ENCODE data around the gene SETBP1.

DNA sequence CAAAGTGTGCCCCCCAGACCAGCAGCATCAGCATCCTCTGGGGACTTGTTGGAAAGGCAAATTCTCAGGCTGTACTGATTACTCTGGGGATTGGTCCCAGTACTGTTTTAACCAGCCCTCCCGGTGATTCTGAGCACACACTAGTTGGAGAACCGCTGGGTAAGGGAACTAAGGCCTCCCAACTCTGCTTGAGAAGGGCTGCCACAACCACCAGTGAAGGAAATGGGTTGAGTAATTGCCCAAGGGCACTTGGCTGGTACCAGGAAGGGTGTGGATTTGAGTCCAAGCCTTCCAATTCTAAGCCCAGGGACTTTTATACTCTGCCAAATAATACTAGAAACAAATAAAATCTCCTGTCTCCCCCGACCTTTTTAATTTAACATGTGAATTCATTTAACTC lies 219.9 kb downstream of the SETBP1 start:
- TF ChIP-seq SCRT2 (tag by site-specific recombination; IDR thresholded peaks at IDR 0.05) (no peak), ZNF19 (tag by site-specific recombination; IDR thresholded peaks at IDR 0.05; ENCODE audit: low read depth) (no peak), ZNF350 (tag by site-specific recombination; IDR thresholded peaks at IDR 0.05) (no peak), ZSCAN30 (tag by site-specific recombination; IDR thresholded peaks at IDR 0.05) (no peak), SALL2 (tag by site-specific recombination; IDR thresholded peaks at IDR 0.05; ENCODE audit: borderline replicate concordance) (no peak), ZFP3 (tag by site-specific recombination; IDR thresholded peaks at IDR 0.05; ENCODE audit: low read depth) (no peak), ZNF785 (tag by site-specific recombination; IDR thresholded peaks at IDR 0.05) (no peak)
- TF ChIP-seq, protein P1, sequence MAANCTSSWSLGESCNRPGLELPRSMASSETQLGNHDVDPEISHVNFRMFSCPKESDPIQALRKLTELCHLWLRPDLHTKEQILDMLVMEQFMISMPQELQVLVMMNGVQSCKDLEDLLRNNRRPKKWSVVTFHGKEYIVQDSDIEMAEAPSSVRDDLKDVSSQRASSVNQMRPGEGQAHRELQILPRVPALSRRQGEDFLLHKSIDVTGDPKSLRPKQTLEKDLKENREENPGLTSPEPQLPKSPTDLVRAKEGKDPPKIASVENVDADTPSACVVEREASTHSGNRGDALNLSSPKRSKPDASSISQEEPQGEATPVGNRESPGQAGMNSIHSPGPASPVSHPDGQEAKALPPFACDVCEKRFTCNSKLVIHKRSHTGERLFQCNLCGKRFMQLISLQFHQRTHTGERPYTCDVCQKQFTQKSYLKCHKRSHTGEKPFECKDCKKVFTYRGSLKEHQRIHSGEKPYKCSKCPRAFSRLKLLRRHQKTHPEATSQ (tag by site-specific recombination; IDR thresholded peaks at IDR 0.05) = no peak
- TF ChIP-seq, protein P2, sequence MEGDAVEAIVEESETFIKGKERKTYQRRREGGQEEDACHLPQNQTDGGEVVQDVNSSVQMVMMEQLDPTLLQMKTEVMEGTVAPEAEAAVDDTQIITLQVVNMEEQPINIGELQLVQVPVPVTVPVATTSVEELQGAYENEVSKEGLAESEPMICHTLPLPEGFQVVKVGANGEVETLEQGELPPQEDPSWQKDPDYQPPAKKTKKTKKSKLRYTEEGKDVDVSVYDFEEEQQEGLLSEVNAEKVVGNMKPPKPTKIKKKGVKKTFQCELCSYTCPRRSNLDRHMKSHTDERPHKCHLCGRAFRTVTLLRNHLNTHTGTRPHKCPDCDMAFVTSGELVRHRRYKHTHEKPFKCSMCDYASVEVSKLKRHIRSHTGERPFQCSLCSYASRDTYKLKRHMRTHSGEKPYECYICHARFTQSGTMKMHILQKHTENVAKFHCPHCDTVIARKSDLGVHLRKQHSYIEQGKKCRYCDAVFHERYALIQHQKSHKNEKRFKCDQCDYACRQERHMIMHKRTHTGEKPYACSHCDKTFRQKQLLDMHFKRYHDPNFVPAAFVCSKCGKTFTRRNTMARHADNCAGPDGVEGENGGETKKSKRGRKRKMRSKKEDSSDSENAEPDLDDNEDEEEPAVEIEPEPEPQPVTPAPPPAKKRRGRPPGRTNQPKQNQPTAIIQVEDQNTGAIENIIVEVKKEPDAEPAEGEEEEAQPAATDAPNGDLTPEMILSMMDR (tag by site-specific recombination; IDR thresholded peaks at IDR 0.05) = no peak
- TF ChIP-seq, protein P3, sequence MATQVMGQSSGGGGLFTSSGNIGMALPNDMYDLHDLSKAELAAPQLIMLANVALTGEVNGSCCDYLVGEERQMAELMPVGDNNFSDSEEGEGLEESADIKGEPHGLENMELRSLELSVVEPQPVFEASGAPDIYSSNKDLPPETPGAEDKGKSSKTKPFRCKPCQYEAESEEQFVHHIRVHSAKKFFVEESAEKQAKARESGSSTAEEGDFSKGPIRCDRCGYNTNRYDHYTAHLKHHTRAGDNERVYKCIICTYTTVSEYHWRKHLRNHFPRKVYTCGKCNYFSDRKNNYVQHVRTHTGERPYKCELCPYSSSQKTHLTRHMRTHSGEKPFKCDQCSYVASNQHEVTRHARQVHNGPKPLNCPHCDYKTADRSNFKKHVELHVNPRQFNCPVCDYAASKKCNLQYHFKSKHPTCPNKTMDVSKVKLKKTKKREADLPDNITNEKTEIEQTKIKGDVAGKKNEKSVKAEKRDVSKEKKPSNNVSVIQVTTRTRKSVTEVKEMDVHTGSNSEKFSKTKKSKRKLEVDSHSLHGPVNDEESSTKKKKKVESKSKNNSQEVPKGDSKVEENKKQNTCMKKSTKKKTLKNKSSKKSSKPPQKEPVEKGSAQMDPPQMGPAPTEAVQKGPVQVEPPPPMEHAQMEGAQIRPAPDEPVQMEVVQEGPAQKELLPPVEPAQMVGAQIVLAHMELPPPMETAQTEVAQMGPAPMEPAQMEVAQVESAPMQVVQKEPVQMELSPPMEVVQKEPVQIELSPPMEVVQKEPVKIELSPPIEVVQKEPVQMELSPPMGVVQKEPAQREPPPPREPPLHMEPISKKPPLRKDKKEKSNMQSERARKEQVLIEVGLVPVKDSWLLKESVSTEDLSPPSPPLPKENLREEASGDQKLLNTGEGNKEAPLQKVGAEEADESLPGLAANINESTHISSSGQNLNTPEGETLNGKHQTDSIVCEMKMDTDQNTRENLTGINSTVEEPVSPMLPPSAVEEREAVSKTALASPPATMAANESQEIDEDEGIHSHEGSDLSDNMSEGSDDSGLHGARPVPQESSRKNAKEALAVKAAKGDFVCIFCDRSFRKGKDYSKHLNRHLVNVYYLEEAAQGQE (tag by site-specific recombination; IDR thresholded peaks at IDR 0.05) = no peak
- TF ChIP-seq, protein P4, sequence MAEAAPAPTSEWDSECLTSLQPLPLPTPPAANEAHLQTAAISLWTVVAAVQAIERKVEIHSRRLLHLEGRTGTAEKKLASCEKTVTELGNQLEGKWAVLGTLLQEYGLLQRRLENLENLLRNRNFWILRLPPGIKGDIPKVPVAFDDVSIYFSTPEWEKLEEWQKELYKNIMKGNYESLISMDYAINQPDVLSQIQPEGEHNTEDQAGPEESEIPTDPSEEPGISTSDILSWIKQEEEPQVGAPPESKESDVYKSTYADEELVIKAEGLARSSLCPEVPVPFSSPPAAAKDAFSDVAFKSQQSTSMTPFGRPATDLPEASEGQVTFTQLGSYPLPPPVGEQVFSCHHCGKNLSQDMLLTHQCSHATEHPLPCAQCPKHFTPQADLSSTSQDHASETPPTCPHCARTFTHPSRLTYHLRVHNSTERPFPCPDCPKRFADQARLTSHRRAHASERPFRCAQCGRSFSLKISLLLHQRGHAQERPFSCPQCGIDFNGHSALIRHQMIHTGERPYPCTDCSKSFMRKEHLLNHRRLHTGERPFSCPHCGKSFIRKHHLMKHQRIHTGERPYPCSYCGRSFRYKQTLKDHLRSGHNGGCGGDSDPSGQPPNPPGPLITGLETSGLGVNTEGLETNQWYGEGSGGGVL (tag by site-specific recombination; IDR thresholded peaks at IDR 0.05) = no peak
